Dedifferentiated amniotic fluid mesenchymal stem cell (primary cell): ENCODE data around the gene R3HCC1L.

ENCODE experiments used
- DNase-seq: peaks from one replicate; pipeline ENCODE4 v3.0.0-alpha.2; 2016; ENCODE audit errors: extremely low spot score

R3HCC1L gene

GRCh38 chr10:98260350-98260749 lies 125.9 kb downstream of the R3HCC1L start:
- DNase-seq: no peak

GRCh38 chr10:98260752-98261151 lies 126.3 kb downstream of the R3HCC1L start:
- no peak for DNase-seq

- DNase-seq: no peak
Measured at GRCh38 chr10:98261436-98262277, 127.2 kb downstream of the R3HCC1L start.

GRCh38 chr10:98262571-98262970 lies 128.1 kb downstream of the R3HCC1L start:
- DNase-seq: no peak

- DNase-seq: no peak
Measured at GRCh38 chr10:98263088-98263487, 128.6 kb downstream of the R3HCC1L start.

GRCh38 chr10:98264378-98265065 lies 130.1 kb downstream of the R3HCC1L start:
- no peak for DNase-seq

- no peak for DNase-seq
Measured at GRCh38 chr10:98265403-98266378, 131.2 kb downstream of the R3HCC1L start.

- DNase-seq: no peak
Measured at GRCh38 chr10:98266647-98267046, 132.2 kb downstream of the R3HCC1L start.

GRCh38 chr10:98267069-98267893 lies 132.8 kb downstream of the R3HCC1L start:
- no peak for DNase-seq

- DNase-seq: no peak
Measured at GRCh38 chr10:98267894-98268693, 133.6 kb downstream of the R3HCC1L start, which contains the start of gene LOXL4. Gene LOXL4, minus strand, starts transcription at chr10:98268194. Its CDS starts 5,175 bp downstream, at chr10:98263019.

- no peak for DNase-seq
Measured at GRCh38 chr10:98268694-98269431, 134.4 kb downstream of the R3HCC1L start.

- DNase-seq: peak; percentile 63
Measured at GRCh38 chr10:98269435-98269912, 135.0 kb downstream of the R3HCC1L start.

- no peak for DNase-seq
Measured at GRCh38 chr10:98270073-98270740, 135.8 kb downstream of the R3HCC1L start.

- no peak for DNase-seq
Measured at GRCh38 chr10:98270786-98271185, 136.3 kb downstream of the R3HCC1L start.

GRCh38 chr10:98272245-98272644 lies 137.8 kb downstream of the R3HCC1L start:
- no peak for DNase-seq

- no peak for DNase-seq
Measured at GRCh38 chr10:98272656-98273055, 138.2 kb downstream of the R3HCC1L start.

- DNase-seq: no peak
Measured at GRCh38 chr10:98273057-98273850, 138.8 kb downstream of the R3HCC1L start.

- no peak for DNase-seq
Measured at GRCh38 chr10:98274562-98274961, 140.1 kb downstream of the R3HCC1L start.
